Measurements from ENCODE around the gene CDHR2.

Gene CDHR2

DNA sequence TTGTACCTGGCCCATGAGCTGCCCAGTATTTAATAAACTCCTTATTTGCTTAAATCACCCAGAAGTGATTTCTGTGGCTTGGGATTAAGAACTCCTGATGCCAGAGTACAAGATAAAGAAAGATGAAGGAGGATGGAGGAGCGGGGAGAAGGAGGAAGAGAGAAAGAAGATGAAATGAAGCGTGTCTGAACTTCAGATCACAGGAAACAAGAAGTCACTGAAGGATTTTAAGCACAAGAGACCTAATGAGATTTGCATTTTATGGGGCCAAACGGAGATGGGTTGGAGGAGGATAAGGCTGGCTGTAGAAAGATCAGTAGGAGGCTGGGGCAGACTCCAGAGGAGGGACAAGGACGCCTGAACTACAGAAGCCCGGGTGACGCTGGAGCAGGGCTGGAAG lies 84.5 kb downstream of the CDHR2 start:
- no peaks in the 10 kb centered on the region for H3K36me3 ChIP-seq (ENCODE audit: insufficient read depth, insufficient read length, low read length)
- H3K9me3 ChIP-seq (ENCODE audit: insufficient read depth, low read length): no peaks in the 10 kb centered on the region
- no peak overlapping the region for H3K4me3 ChIP-seq (ENCODE audit: insufficient read length, low read depth)
- TF ChIP-seq SUZ12 (IDR thresholded peaks at IDR 0.05; ENCODE audit: extremely low read depth, insufficient read depth, insufficient read length) (no peak), ZNF274 (IDR thresholded peaks at IDR 0.05; ENCODE audit: low read depth, low read length) (no peak), YY1 (IDR thresholded peaks at IDR 0.05; ENCODE audit: insufficient read depth, insufficient read length) (no peak)
- DNase-seq (ENCODE audit: low read depth, low spot score): no peak
- H3K4me1 ChIP-seq (ENCODE audit: insufficient read depth, insufficient read length): no peaks in the 10 kb centered on the region
- no peak overlapping the region for H3K9ac ChIP-seq (ENCODE audit: insufficient read length, low read depth)
- peaks cover 30% of the 10 kb centered on the region for H3K27me3 ChIP-seq (ENCODE audit: insufficient read depth, insufficient read length)

DNA sequence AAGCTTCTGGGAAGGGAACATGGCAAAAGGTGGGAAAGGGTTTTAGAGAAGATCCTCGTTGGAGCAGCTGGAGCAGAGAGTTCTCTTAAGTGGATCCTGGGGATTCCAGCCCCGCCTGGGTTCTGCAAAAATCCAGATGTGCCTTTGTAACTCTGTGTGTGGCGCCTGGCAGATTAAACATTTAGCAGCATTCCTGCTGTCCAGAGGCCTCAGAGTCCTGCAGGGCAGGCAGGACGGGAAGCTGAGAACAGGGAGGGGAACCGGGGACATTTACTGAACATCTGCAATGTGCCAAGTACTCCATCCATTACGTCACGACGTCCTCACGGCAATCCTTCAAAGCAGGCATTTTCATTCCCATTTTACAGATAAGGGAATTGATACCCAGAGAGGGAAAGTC lies 87.3 kb downstream of the CDHR2 start:
- no peaks in the 10 kb centered on the region for H3K9me3 ChIP-seq (ENCODE audit: insufficient read depth, low read length)
- peaks cover 2% of the 10 kb centered on the region for H3K4me1 ChIP-seq (ENCODE audit: insufficient read depth, insufficient read length)
- H3K4me3 ChIP-seq (ENCODE audit: insufficient read length, low read depth): no peak overlapping the region
- TF ChIP-seq YY1 (IDR thresholded peaks at IDR 0.05; ENCODE audit: insufficient read depth, insufficient read length): no peak
- H3K9ac ChIP-seq (ENCODE audit: insufficient read length, low read depth): no peak overlapping the region
- no peak for DNase-seq (ENCODE audit: low read depth, low spot score)
- peaks cover 5% of the 10 kb centered on the region for H3K27me3 ChIP-seq (ENCODE audit: insufficient read depth, insufficient read length)
- H3K36me3 ChIP-seq (ENCODE audit: insufficient read depth, insufficient read length, low read length): no peaks in the 10 kb centered on the region

DNA sequence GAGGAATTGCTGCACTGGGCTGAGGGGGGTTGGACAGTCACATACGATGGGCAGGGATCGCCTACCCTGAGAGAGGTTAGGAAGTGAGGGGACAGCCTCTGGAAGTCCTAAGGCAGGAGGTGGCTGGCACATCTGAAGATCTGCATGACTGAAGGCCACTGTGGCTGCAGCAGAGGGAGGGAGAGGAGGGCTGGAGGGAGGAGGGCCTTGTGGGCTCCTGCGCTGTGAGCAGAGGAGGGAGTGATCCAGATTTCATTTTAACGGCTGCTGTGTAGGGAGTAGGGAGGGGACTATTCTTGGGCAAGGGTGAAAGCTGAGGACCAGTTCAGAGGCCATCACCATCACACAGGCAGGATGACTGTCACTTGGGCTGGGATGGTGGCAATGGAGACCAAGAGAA lies 88.4 kb downstream of the CDHR2 start:
- no peaks in the 10 kb centered on the region for H3K27me3 ChIP-seq (ENCODE audit: insufficient read depth, insufficient read length)
- TF ChIP-seq ZNF274 (IDR thresholded peaks at IDR 0.05; ENCODE audit: low read depth, low read length): no peak
- no peak for TF ChIP-seq YY1 (IDR thresholded peaks at IDR 0.05; ENCODE audit: insufficient read depth, insufficient read length)
- TF ChIP-seq SUZ12 (IDR thresholded peaks at IDR 0.05; ENCODE audit: extremely low read depth, insufficient read depth, insufficient read length): no peak
- H3K4me3 ChIP-seq (ENCODE audit: insufficient read length, low read depth): no peak overlapping the region
- H3K9ac ChIP-seq (ENCODE audit: insufficient read length, low read depth): no peak overlapping the region
- H3K4me1 ChIP-seq (ENCODE audit: insufficient read depth, insufficient read length): peaks cover 2% of the 10 kb centered on the region
- H3K36me3 ChIP-seq (ENCODE audit: insufficient read depth, insufficient read length, low read length): no peaks in the 10 kb centered on the region
- DNase-seq (ENCODE audit: low read depth, low spot score): no peak
- no peaks in the 10 kb centered on the region for H3K9me3 ChIP-seq (ENCODE audit: insufficient read depth, low read length)

GRCh38 chr5:176638437-176638836 lies 89.3 kb downstream of the CDHR2 start:
- peaks cover 2% of the 10 kb centered on the region for H3K4me1 ChIP-seq (ENCODE audit: insufficient read depth, insufficient read length)
- no peaks in the 10 kb centered on the region for H3K9me3 ChIP-seq (ENCODE audit: insufficient read depth, low read length)
- TF ChIP-seq YY1 (IDR thresholded peaks at IDR 0.05; ENCODE audit: insufficient read depth, insufficient read length) (no peak), SUZ12 (IDR thresholded peaks at IDR 0.05; ENCODE audit: extremely low read depth, insufficient read depth, insufficient read length) (no peak), ZNF274 (IDR thresholded peaks at IDR 0.05; ENCODE audit: low read depth, low read length) (no peak)
- no peak overlapping the region for H3K4me3 ChIP-seq (ENCODE audit: insufficient read length, low read depth)
- DNase-seq (ENCODE audit: low read depth, low spot score): no peak
- no peaks in the 10 kb centered on the region for H3K27me3 ChIP-seq (ENCODE audit: insufficient read depth, insufficient read length)
- no peak overlapping the region for H3K9ac ChIP-seq (ENCODE audit: insufficient read length, low read depth)
- H3K36me3 ChIP-seq (ENCODE audit: insufficient read depth, insufficient read length, low read length): no peaks in the 10 kb centered on the region

DNA sequence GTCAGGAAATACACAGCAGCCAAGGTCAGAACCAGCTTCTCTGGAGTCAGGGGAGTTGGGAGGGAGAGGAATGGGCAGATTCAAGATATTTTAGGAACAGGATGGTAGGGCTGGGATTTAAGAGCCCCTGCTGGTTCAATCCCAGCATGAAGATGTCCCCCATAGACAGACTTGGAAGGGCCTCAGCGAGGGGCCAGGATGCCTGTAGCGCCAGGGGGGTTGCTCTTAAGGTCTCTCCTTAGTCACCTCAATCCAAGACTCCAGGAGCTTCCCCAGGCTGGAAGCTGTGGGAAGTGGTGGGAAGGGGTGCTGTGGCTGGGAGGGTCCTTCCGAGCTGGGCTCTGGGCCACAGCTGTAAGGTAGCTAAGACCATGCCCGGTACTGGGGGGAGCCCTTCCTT lies 90.1 kb downstream of the CDHR2 start:
- DNase-seq (ENCODE audit: low read depth, low spot score): no peak
- H3K27me3 ChIP-seq (ENCODE audit: insufficient read depth, insufficient read length): no peaks in the 10 kb centered on the region
- H3K9ac ChIP-seq (ENCODE audit: insufficient read length, low read depth): no peak overlapping the region
- peaks cover 5% of the 10 kb centered on the region for H3K4me1 ChIP-seq (ENCODE audit: insufficient read depth, insufficient read length)
- H3K4me3 ChIP-seq (ENCODE audit: insufficient read length, low read depth): no peak overlapping the region
- H3K9me3 ChIP-seq (ENCODE audit: insufficient read depth, low read length): no peaks in the 10 kb centered on the region
- no peaks in the 10 kb centered on the region for H3K36me3 ChIP-seq (ENCODE audit: insufficient read depth, insufficient read length, low read length)
- TF ChIP-seq SUZ12 (IDR thresholded peaks at IDR 0.05; ENCODE audit: extremely low read depth, insufficient read depth, insufficient read length): no peak
- no peak for TF ChIP-seq YY1 (IDR thresholded peaks at IDR 0.05; ENCODE audit: insufficient read depth, insufficient read length)
- TF ChIP-seq ZNF274 (IDR thresholded peaks at IDR 0.05; ENCODE audit: low read depth, low read length): no peak

DNA sequence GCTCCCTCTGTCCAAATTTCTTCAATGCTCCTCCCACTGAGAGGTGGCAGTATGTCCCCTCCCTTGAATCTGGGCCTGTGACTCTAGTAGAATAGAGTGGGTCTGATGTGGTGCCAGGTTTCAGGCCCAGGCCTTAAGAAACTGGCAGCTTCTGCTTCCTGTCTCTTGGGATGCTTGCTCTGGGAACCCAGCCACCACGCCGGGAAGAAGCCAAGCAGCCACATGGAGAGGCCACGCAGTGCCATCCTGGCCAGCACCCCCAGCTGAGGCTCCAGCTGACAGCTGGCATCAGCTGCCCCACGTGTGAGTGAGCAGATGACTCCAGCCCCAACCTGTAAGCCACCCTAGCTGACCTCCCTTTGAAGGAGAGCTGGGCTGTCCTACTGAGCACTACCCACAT lies 90.8 kb downstream of the CDHR2 start:
- Histone ChIP-seq H3K9me3 (ENCODE audit: insufficient read depth, low read length) (no peaks in the 10 kb centered on the region), H3K9ac (ENCODE audit: insufficient read length, low read depth) (no peak overlapping the region), H3K4me3 (ENCODE audit: insufficient read length, low read depth) (no peak overlapping the region), H3K36me3 (ENCODE audit: insufficient read depth, insufficient read length, low read length) (no peaks in the 10 kb centered on the region), H3K27me3 (ENCODE audit: insufficient read depth, insufficient read length) (no peaks in the 10 kb centered on the region), H3K4me1 (ENCODE audit: insufficient read depth, insufficient read length) (peaks cover 9% of the 10 kb centered on the region)
- TF ChIP-seq SUZ12 (IDR thresholded peaks at IDR 0.05; ENCODE audit: extremely low read depth, insufficient read depth, insufficient read length) (no peak), YY1 (IDR thresholded peaks at IDR 0.05; ENCODE audit: insufficient read depth, insufficient read length) (no peak), ZNF274 (IDR thresholded peaks at IDR 0.05; ENCODE audit: low read depth, low read length) (no peak)
- no peak for DNase-seq (ENCODE audit: low read depth, low spot score)

- H3K27me3 ChIP-seq (ENCODE audit: insufficient read depth, insufficient read length): no peaks in the 10 kb centered on the region
- no peak for TF ChIP-seq ZNF274 (IDR thresholded peaks at IDR 0.05; ENCODE audit: low read depth, low read length)
- TF ChIP-seq SUZ12 (IDR thresholded peaks at IDR 0.05; ENCODE audit: extremely low read depth, insufficient read depth, insufficient read length): no peak
- TF ChIP-seq YY1 (IDR thresholded peaks at IDR 0.05; ENCODE audit: insufficient read depth, insufficient read length): no peak
- no peak for DNase-seq (ENCODE audit: low read depth, low spot score)
- no peaks in the 10 kb centered on the region for H3K9me3 ChIP-seq (ENCODE audit: insufficient read depth, low read length)
- no peak overlapping the region for H3K9ac ChIP-seq (ENCODE audit: insufficient read length, low read depth)
- H3K4me3 ChIP-seq (ENCODE audit: insufficient read length, low read depth): no peak overlapping the region
- H3K36me3 ChIP-seq (ENCODE audit: insufficient read depth, insufficient read length, low read length): no peaks in the 10 kb centered on the region
- H3K4me1 ChIP-seq (ENCODE audit: insufficient read depth, insufficient read length): peaks cover 11% of the 10 kb centered on the region
Measured at GRCh38 chr5:176640616-176641015, 91.5 kb downstream of the CDHR2 start.

All from NT2/D1 (cell line).